Hepatic stellate cell (primary cell): ENCODE measurements around the gene PVR.
A peak's percentile ranks its signal among the peaks of the same experiment; 100 is the strongest.
"Not testable (repeated sequence)": the region's sequence is repeated elsewhere in the genome, so short reads cannot be mapped to it uniquely, and the experiment has no call there.

Experiments
- DNase-seq: peaks from one replicate; pipeline ENCODE4 v3.0.0; 2011; ENCODE audit warnings: low spot score

PVR gene

GRCh38 chr19:44645407-44646048 is 1.8 kb downstream of the PVR start:
- DNase-seq = no peak

- DNase-seq = no peak
Measured at GRCh38 chr19:44646049-44646416, 2.3 kb downstream of the PVR start.

GRCh38 chr19:44647144-44647543 is 3.4 kb downstream of the PVR start:
- DNase-seq = no peak

GRCh38 chr19:44648631-44649251 is 5.0 kb downstream of the PVR start:
- peak; percentile 69 for DNase-seq

GRCh38 chr19:44649578-44650145 is 6.0 kb downstream of the PVR start:
- no peak for DNase-seq

GRCh38 chr19:44653343-44653742 is 9.6 kb downstream of the PVR start:
- no peak for DNase-seq

GRCh38 chr19:44653977-44654774 is 10.5 kb downstream of the PVR start:
- peak; percentile 43 for DNase-seq

- peak; percentile 72 for DNase-seq
Measured at GRCh38 chr19:44657211-44657921, 13.7 kb downstream of the PVR start.

- no peak for DNase-seq
Measured at GRCh38 chr19:44658069-44658733, 14.5 kb downstream of the PVR start.

- DNase-seq = no peak
Measured at GRCh38 chr19:44660081-44660480, 16.4 kb downstream of the PVR start.

GRCh38 chr19:44661205-44661604 is 17.5 kb downstream of the PVR start:
- no peak for DNase-seq

GRCh38 chr19:44661904-44662303 is 18.2 kb downstream of the PVR start:
- DNase-seq = no peak

GRCh38 chr19:44662691-44663385 is 19.1 kb downstream of the PVR start:
- peak; percentile 55 for DNase-seq

GRCh38 chr19:44663996-44664395 is 20.3 kb downstream of the PVR start:
- no peak for DNase-seq

- no peak for DNase-seq
Measured at GRCh38 chr19:44664976-44665375, 21.3 kb downstream of the PVR start.

- no peak for DNase-seq
Measured at GRCh38 chr19:44666852-44667556, 23.3 kb downstream of the PVR start.

GRCh38 chr19:44668985-44669764 is 25.5 kb downstream of the PVR start:
- DNase-seq = no peak

- not testable (repeated sequence) for DNase-seq
Measured at GRCh38 chr19:44670027-44670426, 26.3 kb downstream of the PVR start.

- no peak for DNase-seq
Measured at GRCh38 chr19:44671400-44671799, 27.7 kb downstream of the PVR start, which contains the start of gene CEACAM19. TSS of gene CEACAM19 (plus strand) at chr19:44671482. CDS start at chr19:44671932, 450 bp downstream.
